GM12878 (cell line): Measurements from ENCODE around the gene SMIM35. TPM values are rescaled to one million over a fixed set of nuclear protein-coding genes. Genes with fewer than 3 reads are reported as not detected.

Experiments used
- ATAC-seq: fragments of 200-7000 bp; cut with Tn5 transposase; 3 replicates; pipeline ENCODE4 v1.9.1; 2020; ENCODE audit warnings: mild to moderate bottlenecking, moderate library complexity
- BruUV-seq: library from RNA; stranded (reverse); fragments of 400-500 nt; replicated peaks from 2 replicates; lab custom pipeline; 2021; lab: Mats Ljungman, UMichigan
- CTCF ChIA-PET: fragments of 300-600 bp; sonication (Branson Sonifier 250); formaldehyde crosslinking; extraction: SDS; loops from one replicate; lab custom pipeline; 2021; ENCODE audit warnings: inconsistent platforms; lab: Yijun Ruan, JAX
- POLR2A ChIA-PET: fragments of 350-600 bp; formaldehyde crosslinking; extraction: SDS; loops from one replicate; lab custom pipeline; 2021; ENCODE audit warnings: inconsistent platforms; lab: Charles Lee
- RAD21 ChIA-PET: fragments of 300-600 bp; sonication (Branson Sonifier 250); formaldehyde crosslinking; loops from one replicate; lab custom pipeline; 2023; ENCODE audit warnings: antibody characterized with exemption; ENCODE audit not compliant: unreplicated experiment; lab: Charles Lee
- SMC1A ChIA-PET: fragments of 300-600 bp; sonication (Branson Sonifier 250); formaldehyde crosslinking; loops from one replicate; lab custom pipeline; 2023; ENCODE audit not compliant: unreplicated experiment, uncharacterized antibody; lab: Charles Lee
- DNase-seq: peaks from one replicate; pipeline ENCODE4 v3.0.0-alpha.2; 2011; ENCODE audit warnings: low read depth, low spot score
- FAIRE-seq: peaks from 3 replicates; lab custom pipeline; 2011; peaks lifted over from hg19 to GRCh38; lab: Jason Lieb, UNC
- H2AFZ ChIP-seq: 2 replicates; pipeline ENCODE4 v1.6.0; 2011; ENCODE audit warnings: low read depth, low read length, control low read depth; ENCODE audit not compliant: control insufficient read depth
- H3K27ac ChIP-seq: 2 replicates; pipeline ENCODE4 v1.5.1; 2011; ENCODE audit warnings: control low read depth; ENCODE audit not compliant: control insufficient read depth, insufficient read depth
- H3K27me3 ChIP-seq, 2 experiments: replicated peaks in 1 of 2; 2 replicates each; pipeline versions ENCODE4 v1.6.0 to v1.6.1; 2011; ENCODE audit warnings: low read length in 1 of 2; ENCODE audit not compliant: control insufficient read depth in 2 of 2, insufficient read depth in 2 of 2
- H3K36me3 ChIP-seq, 2 experiments: 2 replicates each; pipeline ENCODE4 v1.5.1; 2011; ENCODE audit warnings: low read length in 1 of 2; ENCODE audit not compliant: control insufficient read depth in 2 of 2, insufficient read depth in 2 of 2
- H3K4me1 ChIP-seq: 2 replicates; pipeline ENCODE4 v1.6.1; 2011; ENCODE audit warnings: mild to moderate bottlenecking, low read length, moderate library complexity, mixed read lengths; ENCODE audit not compliant: control insufficient read depth, insufficient read depth
- H3K4me2 ChIP-seq: 2 replicates; pipeline ENCODE4 v1.6.0; 2011; ENCODE audit warnings: control low read depth; ENCODE audit not compliant: control insufficient read depth, insufficient read depth
- H3K4me3 ChIP-seq: fragments of 200-600 bp; sonication (generic); 2 replicates; pipeline ENCODE4 v1.5.1; 2016
- H3K79me2 ChIP-seq: 2 replicates; pipeline ENCODE4 v1.6.0; 2011; ENCODE audit warnings: low read length; ENCODE audit not compliant: control insufficient read depth, insufficient read depth
- H3K9ac ChIP-seq: 2 replicates; pipeline ENCODE4 v1.8.0; 2011; ENCODE audit warnings: low read length, control low read depth, mixed read lengths; ENCODE audit not compliant: control insufficient read depth, insufficient read depth
- H3K9me3 ChIP-seq: replicated peaks from 3 replicates; pipeline ENCODE4 v1.5.1; 2011; ENCODE audit warnings: mild to moderate bottlenecking, low read length; ENCODE audit not compliant: control insufficient read depth, insufficient read depth
- H4K20me1 ChIP-seq: 2 replicates; pipeline ENCODE4 v1.6.0; 2011; ENCODE audit not compliant: control insufficient read depth, insufficient read depth
- EED ChIP-seq: sonication (generic); IDR thresholded peaks from 2 replicates; pipeline ENCODE4 v1.6.1; 2016; ENCODE audit warnings: antibody characterized with exemption, low read depth
- HCFC1 ChIP-seq: fragments of 150-350 bp; IDR thresholded peaks from 2 replicates; pipeline ENCODE4 v1.6.1; 2014; ENCODE audit warnings: low read length
- IKZF1 ChIP-seq: fragments of 450-650 bp; conservative IDR thresholded peaks from 2 replicates; pipeline ENCODE4 v1.6.1; 2017; ENCODE audit warnings: antibody characterized with exemption, mild to moderate bottlenecking
- MEF2B ChIP-seq: fragments of 450-650 bp; IDR thresholded peaks from 2 replicates; pipeline ENCODE4 v1.6.1; 2018; ENCODE audit warnings: mild to moderate bottlenecking, moderate library complexity; ENCODE audit not compliant: partially characterized antibody, poor library complexity, severe bottlenecking
- MTA2 ChIP-seq: fragments of 450-650 bp; IDR thresholded peaks from 2 replicates; pipeline ENCODE4 v1.6.1; 2016; ENCODE audit warnings: low read depth, mild to moderate bottlenecking, moderate library complexity
- NBN ChIP-seq: fragments of 450-650 bp; IDR thresholded peaks from 2 replicates; pipeline ENCODE4 v1.6.1; 2016
- RELA ChIP-seq: fragments of 450-650 bp; IDR thresholded peaks from 2 replicates; pipeline ENCODE4 v1.8.0; 2014; ENCODE audit warnings: borderline replicate concordance; ENCODE audit not compliant: partially characterized antibody
- SPI1 ChIP-seq: IDR thresholded peaks from 2 replicates; pipeline ENCODE4 v1.6.1; 2011; ENCODE audit warnings: low read depth, mild to moderate bottlenecking, low read length, moderate library complexity, borderline replicate concordance; ENCODE audit not compliant: insufficient read depth
- ZNF24 ChIP-seq: fragments of 450-650 bp; IDR thresholded peaks from 2 replicates; pipeline ENCODE4 v1.6.1; 2017; ENCODE audit warnings: antibody characterized with exemption, mild to moderate bottlenecking
- WGBS: methylation state at CpG from one replicate; pipeline ENCODE4 v1.1.6; 2016; ENCODE audit warnings: low lambda C conversion rate; ENCODE audit not compliant: insufficient replicate concordance, insufficient coverage; ENCODE audit errors: missing lambda C conversion rate; 5-methylcytosine and 5-hydroxymethylcytosine counted together
- in situ Hi-C: fragments of 300-500 bp; cut with MboI; formaldehyde crosslinking; loops from 9 replicates; pipeline ENCODE4 v1.14.3; 2018; ENCODE audit warnings: mixed read lengths
- intact Hi-C: fragments of 100-400 bp; cut with micrococcal nuclease; formaldehyde crosslinking; loops from one replicate; pipeline ENCODE4 v1.14.2; 2022; ENCODE audit not compliant: unreplicated experiment
- polyA plus RNA-seq, 11 experiments: library from polyadenylated mRNA; depleted of rRNA in 4 of 11; unstranded in 6 of 11; stranded (reverse) in 5 of 11; fragments of >200 nt; fragmentation: Nextera tagmentation in 4 of 11; fragmentation: Illumina TruSeq in 1 of 11; extraction: Ambion mirVana in 4 of 11; extraction: Trizol in 1 of 11; gene quantifications; 1 replicate in 1 of 11; 2 replicates in 10 of 11; pipeline versions ENCODE4 v1.2.1 to v1.2.3, GENCODE V29; 2011 to 2016; ENCODE audit warnings: inconsistent platforms in 2 of 11, missing spikeins in 2 of 11, low read depth in 1 of 11
- total RNA-seq, 4 experiments: library from RNA; depleted of rRNA in 3 of 4; stranded (reverse); fragments of >200 nt in 3 of 4; fragmentation: Illumina TruSeq in 1 of 4; extraction: Trizol in 1 of 4; gene quantifications; 2 replicates each; pipeline versions ENCODE4 v1.2.1 to v1.2.3, GENCODE V29; 2013 to 2021
- TF ChIP-seq, protein P1 (sequence below): fragments of 450-650 bp; IDR thresholded peaks from 2 replicates; pipeline ENCODE4 v1.6.1; 2016; ENCODE audit warnings: mild to moderate bottlenecking
- TF ChIP-seq, protein P2 (sequence below): fragments of 450-650 bp; IDR thresholded peaks from 2 replicates; pipeline ENCODE4 v1.6.1; 2017; ENCODE audit warnings: mild to moderate bottlenecking, low read depth, inconsistent platforms; ENCODE audit not compliant: poor library complexity, severe bottlenecking
- TF ChIP-seq, protein P3 (sequence below): IDR thresholded peaks from 2 replicates; pipeline ENCODE4 v1.6.1; 2012; ENCODE audit warnings: low read depth, low read length, improper control_type of control experiment
- TF ChIP-seq, protein P4 (sequence below): fragments of 450-650 bp; IDR thresholded peaks from 2 replicates; pipeline ENCODE4 v1.6.1; 2017; ENCODE audit warnings: mild to moderate bottlenecking, moderate library complexity

SMIM35 gene
- total and polyA plus RNA-seq, 10 of the 15 experiments (the other 5 are each of a cell fraction or from before 2014, with no cell fraction given) = 0.02 to 1.1 (median 0.05) TPM; not detected in 5

DNA sequence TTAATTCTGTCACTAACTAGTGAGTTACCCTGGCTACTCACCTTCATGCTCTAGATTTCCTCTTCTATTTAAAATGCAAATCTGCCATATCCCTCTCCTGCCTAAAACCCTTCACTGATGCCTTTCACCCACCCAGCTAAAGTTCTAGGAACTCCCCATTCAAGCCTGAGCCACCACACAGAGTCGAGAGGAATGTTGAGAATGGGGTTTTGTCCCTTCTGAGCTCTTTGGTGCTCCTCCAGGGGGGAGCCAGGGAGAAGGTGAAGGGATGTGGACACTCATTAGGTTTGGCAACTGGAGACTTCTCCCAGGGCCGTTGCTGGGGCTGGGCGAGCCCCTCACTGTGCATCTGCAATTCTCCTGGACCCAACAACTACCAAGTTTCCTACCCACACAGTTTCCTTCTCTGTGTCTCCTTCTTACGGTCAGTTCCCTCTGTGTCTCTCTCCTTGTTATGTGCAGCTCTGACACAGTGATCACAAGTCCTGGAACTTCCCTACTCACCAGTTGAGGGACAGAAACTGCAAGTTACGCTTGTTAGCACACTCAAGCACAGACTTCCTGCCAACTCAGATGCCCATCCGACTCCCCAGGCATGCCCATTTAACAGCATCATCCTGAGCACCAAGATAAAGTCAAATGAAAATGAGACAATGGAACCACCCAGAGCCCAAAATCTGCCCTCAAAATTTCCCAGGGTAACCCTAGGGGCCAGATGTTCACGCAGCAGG lies 107.1 kb downstream of the SMIM35 start:
- FAIRE-seq (no peak), ATAC-seq (peak; percentile 91), DNase-seq (peak; percentile 82)
- H3K4me2 ChIP-seq = peak overlapping the region; percentile 26
- ChIA-PET SMC1A (interaction anchor here (0.8 to 4.2 kb wide), 23 partner anchors 9 to 171 kb away, joined by 3 to 49 read pairs (median 5); no protein-coding TSS in a partner anchor), POLR2A (interaction anchor here (0.7 to 5.1 kb wide), 7 partner anchors 8 to 43 kb away, joined by 3 to 35 read pairs (median 4); partner anchors contain the start of gene IL10RA), CTCF (interaction anchor here (0.7 to 3.5 kb wide), 10 partner anchors 8 to 73 kb away, joined by 3 to 15 read pairs (median 7); partner anchors contain the start of gene IL10RA), RAD21 (interaction anchor here (0.8 to 3.0 kb wide), 16 partner anchors 9 to 164 kb away, joined by 3 to 23 read pairs (median 6); no protein-coding TSS in a partner anchor)
- intact Hi-C loops = no loop called here
- no peaks in the 10 kb centered on the region for H3K9me3 ChIP-seq
- H3K36me3 ChIP-seq = no peaks in the 10 kb centered on the region
- BruUV-seq = TSS peak; percentile 34
- no peak overlapping the region; the same call in 1 of the 2 replicates for H3K9ac ChIP-seq
- no peaks in the 10 kb centered on the region for H3K79me2 ChIP-seq
- in situ Hi-C loops = no loop called here
- no peaks in the 10 kb centered on the region for H3K27me3 ChIP-seq
- no peak overlapping the region for H3K4me3 ChIP-seq
- H2AFZ ChIP-seq = peak overlapping the region; percentile 20
- 11% methylated on average over 7 of the region's 7 CpGs for WGBS
- H3K27ac ChIP-seq = 0 out of 2 replicates have a peak overlapping the region, but pooled peaks have one; percentile 20
- H3K4me1 ChIP-seq = peaks cover 18% of the 10 kb centered on the region
- no peaks in the 10 kb centered on the region for H4K20me1 ChIP-seq
- TF ChIP-seq HCFC1 = no peak
- TF ChIP-seq, protein P1, sequence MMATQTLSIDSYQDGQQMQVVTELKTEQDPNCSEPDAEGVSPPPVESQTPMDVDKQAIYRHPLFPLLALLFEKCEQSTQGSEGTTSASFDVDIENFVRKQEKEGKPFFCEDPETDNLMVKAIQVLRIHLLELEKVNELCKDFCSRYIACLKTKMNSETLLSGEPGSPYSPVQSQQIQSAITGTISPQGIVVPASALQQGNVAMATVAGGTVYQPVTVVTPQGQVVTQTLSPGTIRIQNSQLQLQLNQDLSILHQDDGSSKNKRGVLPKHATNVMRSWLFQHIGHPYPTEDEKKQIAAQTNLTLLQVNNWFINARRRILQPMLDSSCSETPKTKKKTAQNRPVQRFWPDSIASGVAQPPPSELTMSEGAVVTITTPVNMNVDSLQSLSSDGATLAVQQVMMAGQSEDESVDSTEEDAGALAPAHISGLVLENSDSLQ = peak; percentile 55; the same call in 1 of the 2 replicates
- 0 out of 2 replicates have a peak, but pooled peaks have one; percentile 18 for TF ChIP-seq SPI1
- no peak for TF ChIP-seq ZNF24
- 0 out of 2 replicates have a peak, but pooled peaks have one; percentile 21 for TF ChIP-seq NBN
- peak; percentile 57; the same call in 1 of the 2 replicates for TF ChIP-seq MTA2
- TF ChIP-seq MEF2B = peak; percentile 28
- TF ChIP-seq EED = 0 out of 2 replicates have a peak, but pooled peaks have one; percentile 25
- TF ChIP-seq, protein P2, sequence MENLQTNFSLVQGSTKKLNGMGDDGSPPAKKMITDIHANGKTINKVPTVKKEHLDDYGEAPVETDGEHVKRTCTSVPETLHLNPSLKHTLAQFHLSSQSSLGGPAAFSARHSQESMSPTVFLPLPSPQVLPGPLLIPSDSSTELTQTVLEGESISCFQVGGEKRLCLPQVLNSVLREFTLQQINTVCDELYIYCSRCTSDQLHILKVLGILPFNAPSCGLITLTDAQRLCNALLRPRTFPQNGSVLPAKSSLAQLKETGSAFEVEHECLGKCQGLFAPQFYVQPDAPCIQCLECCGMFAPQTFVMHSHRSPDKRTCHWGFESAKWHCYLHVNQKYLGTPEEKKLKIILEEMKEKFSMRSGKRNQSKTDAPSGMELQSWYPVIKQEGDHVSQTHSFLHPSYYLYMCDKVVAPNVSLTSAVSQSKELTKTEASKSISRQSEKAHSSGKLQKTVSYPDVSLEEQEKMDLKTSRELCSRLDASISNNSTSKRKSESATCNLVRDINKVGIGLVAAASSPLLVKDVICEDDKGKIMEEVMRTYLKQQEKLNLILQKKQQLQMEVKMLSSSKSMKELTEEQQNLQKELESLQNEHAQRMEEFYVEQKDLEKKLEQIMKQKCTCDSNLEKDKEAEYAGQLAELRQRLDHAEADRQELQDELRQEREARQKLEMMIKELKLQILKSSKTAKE = no peak
- TF ChIP-seq IKZF1 = peak; percentile 72
- peak; percentile 17 for TF ChIP-seq RELA
- TF ChIP-seq, protein P3, sequence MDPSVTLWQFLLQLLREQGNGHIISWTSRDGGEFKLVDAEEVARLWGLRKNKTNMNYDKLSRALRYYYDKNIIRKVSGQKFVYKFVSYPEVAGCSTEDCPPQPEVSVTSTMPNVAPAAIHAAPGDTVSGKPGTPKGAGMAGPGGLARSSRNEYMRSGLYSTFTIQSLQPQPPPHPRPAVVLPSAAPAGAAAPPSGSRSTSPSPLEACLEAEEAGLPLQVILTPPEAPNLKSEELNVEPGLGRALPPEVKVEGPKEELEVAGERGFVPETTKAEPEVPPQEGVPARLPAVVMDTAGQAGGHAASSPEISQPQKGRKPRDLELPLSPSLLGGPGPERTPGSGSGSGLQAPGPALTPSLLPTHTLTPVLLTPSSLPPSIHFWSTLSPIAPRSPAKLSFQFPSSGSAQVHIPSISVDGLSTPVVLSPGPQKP = no peak
- TF ChIP-seq, protein P4, sequence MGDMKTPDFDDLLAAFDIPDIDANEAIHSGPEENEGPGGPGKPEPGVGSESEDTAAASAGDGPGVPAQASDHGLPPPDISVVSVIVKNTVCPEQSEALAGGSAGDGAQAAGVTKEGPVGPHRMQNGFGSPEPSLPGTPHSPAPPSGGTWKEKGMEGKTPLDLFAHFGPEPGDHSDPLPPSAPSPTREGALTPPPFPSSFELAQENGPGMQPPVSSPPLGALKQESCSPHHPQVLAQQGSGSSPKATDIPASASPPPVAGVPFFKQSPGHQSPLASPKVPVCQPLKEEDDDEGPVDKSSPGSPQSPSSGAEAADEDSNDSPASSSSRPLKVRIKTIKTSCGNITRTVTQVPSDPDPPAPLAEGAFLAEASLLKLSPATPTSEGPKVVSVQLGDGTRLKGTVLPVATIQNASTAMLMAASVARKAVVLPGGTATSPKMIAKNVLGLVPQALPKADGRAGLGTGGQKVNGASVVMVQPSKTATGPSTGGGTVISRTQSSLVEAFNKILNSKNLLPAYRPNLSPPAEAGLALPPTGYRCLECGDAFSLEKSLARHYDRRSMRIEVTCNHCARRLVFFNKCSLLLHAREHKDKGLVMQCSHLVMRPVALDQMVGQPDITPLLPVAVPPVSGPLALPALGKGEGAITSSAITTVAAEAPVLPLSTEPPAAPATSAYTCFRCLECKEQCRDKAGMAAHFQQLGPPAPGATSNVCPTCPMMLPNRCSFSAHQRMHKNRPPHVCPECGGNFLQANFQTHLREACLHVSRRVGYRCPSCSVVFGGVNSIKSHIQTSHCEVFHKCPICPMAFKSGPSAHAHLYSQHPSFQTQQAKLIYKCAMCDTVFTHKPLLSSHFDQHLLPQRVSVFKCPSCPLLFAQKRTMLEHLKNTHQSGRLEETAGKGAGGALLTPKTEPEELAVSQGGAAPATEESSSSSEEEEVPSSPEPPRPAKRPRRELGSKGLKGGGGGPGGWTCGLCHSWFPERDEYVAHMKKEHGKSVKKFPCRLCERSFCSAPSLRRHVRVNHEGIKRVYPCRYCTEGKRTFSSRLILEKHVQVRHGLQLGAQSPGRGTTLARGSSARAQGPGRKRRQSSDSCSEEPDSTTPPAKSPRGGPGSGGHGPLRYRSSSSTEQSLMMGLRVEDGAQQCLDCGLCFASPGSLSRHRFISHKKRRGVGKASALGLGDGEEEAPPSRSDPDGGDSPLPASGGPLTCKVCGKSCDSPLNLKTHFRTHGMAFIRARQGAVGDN = peak; percentile 54; the same call in 1 of the 2 replicates
